ENCODE data around the gene BDKRB2.

Gene BDKRB2

DNA sequence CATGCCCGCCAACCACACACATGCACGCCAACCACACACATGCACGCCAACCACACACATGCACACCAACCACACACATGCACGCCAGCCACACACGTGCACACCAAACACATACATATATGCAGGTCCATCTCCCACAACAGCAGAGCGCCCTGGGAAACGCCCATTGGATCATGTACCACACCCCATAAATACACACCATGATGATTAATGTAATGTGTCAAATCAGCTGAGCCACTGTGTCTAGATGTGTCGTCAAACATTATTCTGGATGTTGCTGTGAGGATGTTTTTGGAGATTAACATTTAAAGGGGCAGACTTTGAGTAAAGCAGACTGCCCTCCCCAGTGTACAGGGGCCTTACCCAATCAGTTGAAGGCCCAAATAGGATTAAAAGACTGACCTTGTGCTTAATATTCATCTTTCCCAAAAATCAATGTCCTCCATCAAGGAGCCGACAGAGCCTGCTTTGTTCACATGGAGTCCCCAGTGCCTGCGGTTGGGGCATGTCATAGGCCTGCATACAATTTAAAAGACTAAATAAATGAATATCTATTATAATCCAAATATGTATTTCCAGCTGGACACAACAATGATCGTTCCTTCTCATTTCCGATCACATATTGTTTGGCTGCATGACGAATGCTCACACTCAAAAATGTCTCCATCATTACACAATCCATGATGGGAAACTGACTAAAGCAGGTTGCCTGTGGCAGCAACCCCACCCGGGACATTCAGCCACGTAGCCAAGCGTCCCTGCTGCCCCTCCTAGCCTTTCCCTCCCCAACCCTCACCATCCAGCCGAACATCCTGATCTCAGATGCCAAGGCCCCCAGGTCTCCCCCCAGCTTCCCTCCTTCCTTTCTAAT is 23.2 kb upstream of the BDKRB2 start:
- no peak for DNase-seq
- TF ChIP-seq POLR2A (IDR thresholded peaks at IDR 0.05; ENCODE audit: low read length) (no peak), GATA1 (IDR thresholded peaks at IDR 0.05; ENCODE audit: low read depth, low read length) (no peak)

DNA sequence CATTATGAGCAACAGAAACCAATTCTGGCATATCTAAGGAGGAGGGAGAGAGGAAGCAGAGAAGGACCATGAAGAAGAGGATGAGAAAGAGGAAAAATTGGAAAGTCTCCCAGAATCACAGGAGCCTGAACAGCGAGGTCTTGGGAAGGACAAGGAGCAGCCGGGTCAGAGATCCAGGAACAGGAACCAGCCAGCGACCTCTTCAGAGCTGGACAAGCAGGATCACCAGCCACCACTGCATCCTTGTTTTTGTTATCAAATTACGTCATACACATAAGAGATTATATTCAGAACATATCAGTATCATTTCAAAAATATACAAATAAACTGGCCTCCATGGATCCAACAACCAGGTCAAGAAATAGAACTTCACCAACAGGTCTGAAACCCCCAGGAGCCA is 22.1 kb upstream of the BDKRB2 start:
- DNase-seq: no peak
- TF ChIP-seq GATA1 (IDR thresholded peaks at IDR 0.05; ENCODE audit: low read depth, low read length) (no peak), POLR2A (IDR thresholded peaks at IDR 0.05; ENCODE audit: low read length) (no peak)

DNA sequence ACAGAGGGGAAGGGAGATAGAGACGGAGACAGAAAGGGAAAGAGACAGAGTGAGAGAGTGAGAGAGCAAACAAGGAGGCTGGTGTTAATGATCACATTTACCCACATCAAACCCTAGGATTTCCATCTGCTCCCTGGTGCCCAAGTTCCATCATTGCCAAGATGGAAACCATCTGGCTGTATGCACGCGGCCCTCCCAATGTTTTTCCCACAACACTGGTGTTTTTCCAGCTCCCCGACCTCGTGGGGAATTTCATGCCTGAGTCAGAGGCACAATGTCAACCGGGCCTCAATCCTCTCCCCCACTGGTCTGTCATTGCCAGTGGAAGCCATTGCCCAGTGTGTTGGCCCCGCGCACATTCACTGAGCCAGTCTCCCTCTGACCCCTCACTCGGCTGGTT is 19.9 kb upstream of the BDKRB2 start:
- DNase-seq: no peak
- no peak for TF ChIP-seq GATA1 (IDR thresholded peaks at IDR 0.05; ENCODE audit: low read depth, low read length)
- no peak for TF ChIP-seq POLR2A (IDR thresholded peaks at IDR 0.05; ENCODE audit: low read length)

DNA sequence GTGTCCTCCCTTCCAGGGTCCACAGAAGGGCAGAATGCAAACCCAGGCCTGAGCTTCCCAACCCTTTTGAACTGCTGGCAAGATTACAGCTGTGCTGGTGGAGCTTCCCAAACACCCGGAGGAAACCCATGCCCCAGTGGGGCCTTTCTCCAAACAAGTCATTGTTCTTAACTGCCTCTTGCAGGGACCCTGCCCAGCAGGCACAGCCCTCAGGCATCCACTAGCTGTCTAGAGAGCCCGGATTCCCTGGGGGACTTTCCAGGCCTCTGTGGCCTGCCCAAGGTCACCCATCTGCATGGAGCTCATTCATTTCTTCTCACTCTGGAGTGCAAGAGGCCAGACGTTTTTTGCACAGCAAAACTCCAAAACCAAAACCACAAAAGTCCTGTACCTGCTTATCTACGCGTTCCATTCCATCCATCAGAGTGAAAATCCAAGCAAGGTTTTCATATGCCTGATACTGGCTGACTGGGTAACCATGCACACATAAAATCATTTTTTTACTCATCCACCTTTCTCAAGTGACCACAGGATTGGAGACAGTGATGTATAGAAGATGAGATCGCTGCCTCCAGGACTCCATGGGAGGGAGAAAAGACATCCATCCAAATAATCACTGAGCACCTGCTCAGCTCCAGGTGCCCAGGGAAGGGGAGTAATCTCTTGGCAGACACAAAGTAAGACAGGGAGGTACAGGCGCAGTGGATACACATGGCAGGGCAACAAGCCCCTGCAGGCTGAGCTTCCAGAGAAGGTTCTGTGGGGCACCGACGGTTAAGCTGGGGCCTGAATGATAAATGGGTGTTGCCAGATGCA is 17.2 kb upstream of the BDKRB2 start:
- TF ChIP-seq GATA1 (IDR thresholded peaks at IDR 0.05; ENCODE audit: low read depth, low read length): no peak
- no peak for TF ChIP-seq POLR2A (IDR thresholded peaks at IDR 0.05; ENCODE audit: low read length)
- no peak for DNase-seq

DNA sequence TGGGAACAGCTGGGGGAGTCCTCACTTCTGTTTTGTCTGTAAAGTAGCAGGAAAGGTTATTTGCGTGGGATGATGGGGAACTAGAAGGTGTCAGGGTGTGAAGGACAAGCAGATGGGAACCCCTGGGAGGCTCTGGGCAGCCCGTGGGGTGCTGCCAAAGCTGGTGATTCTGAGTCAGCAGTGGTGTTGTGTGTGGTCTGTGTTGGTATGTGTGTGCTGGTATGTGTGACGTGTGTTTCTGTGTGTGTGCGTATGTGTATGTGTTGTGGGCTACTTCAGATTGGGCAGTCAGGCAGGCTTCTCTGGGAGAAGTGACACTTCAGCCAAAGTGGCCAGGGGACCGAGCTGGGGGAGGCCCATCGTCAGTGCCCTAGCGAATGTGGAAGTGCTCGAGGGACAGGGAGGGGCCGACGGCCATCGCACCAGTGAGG is 15.3 kb upstream of the BDKRB2 start:
- DNase-seq: no peak
- TF ChIP-seq POLR2A (IDR thresholded peaks at IDR 0.05; ENCODE audit: low read length) (no peak), GATA1 (IDR thresholded peaks at IDR 0.05; ENCODE audit: low read depth, low read length) (no peak)

DNA sequence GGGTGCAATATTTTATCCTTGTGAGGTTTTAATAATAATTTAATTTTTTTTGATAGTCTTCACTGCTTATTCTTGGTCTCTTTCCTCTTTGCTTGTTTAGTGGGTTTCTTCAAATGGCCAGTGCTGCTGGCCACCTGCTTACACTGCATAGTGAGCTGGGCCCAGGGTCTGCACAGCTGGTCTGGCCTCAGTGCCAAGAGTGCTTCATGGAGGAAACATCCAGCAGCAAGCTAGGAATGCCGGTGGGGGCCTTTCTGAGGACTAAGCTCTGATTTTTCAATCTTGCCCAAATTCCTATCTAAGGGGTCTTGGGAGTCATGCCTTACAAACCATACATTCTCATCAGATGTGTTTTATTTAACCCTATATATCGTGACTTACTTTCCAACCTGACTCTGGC is 13.3 kb upstream of the BDKRB2 start:
- TF ChIP-seq GATA1 (IDR thresholded peaks at IDR 0.05; ENCODE audit: low read depth, low read length): no peak
- TF ChIP-seq POLR2A (IDR thresholded peaks at IDR 0.05; ENCODE audit: low read length): no peak

DNA sequence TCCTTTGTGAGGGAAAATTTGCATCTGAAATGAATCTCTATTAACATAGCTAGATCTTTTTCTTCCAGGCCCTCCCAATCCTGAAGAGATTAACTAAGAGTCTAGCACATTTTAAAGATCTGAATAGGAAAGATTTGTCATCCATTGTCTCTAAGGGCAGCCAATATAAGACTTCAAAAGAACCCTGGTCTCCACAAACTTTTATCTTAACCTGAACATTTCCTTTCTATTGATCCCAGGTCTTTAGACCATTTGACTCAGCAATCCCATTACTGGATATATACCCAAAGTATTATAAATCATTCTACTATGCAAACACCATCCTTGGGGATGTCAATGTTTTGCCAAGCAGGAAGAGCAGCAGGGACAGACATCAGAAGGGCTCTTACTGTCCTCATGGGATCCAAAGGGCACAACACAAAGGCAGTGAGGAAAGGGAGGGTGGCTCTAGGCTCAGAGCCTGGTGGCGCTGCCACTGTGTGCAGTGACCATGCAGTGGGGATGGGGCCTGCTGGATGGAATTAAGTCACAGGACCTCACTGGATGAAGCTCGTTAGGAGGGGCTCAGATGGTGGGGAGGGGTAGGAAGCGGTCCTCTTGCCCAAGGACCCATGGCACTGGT is 12.7 kb upstream of the BDKRB2 start:
- DNase-seq: no peak
- TF ChIP-seq GATA1 (IDR thresholded peaks at IDR 0.05; ENCODE audit: low read depth, low read length) (no peak), POLR2A (IDR thresholded peaks at IDR 0.05; ENCODE audit: low read length) (no peak)

More for the DNA sequence above, 13.3 kb upstream of the BDKRB2 start:
- DNase-seq: no peak

DNA sequence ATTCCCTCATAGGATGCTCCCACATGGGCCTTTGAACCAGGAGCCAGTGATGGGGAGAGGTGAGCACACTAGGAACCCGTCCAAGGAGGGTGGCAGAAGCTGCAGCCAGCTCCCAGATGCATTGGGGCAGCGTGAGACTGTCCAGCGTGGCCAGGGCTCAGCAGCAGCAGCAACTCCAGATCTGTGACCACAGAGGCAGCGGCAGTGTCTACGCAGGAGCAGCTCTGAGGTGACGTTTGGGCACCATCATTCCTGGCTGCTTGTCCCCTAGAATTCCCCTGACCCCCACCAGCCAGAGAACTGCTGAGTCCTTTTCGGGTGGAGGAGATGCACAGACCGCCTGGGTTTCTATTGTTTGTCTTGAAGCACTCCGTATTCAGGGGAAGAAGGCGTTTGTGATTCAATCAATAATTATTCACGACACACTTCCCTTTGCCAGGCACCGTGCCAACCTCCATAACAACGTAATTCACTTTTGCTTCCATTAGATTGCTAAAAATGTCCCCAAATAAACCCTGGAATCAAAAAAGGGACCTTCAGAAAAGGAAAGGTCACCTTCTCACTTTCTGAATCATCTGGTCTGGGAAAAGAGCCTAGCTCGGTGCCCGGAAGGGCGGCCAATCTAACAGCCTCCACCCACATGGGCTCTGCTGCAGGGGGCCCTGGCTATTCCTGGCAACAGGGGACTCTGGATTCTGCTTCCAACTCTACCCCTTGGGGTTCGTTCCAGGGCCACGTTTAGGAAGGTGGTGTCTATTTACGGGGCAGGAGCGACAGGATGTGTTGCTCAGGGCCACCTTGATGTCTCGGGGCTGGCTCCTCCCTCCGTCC is 11.4 kb upstream of the BDKRB2 start:
- no peak for DNase-seq
- TF ChIP-seq POLR2A (IDR thresholded peaks at IDR 0.05; ENCODE audit: low read length) (no peak), GATA1 (IDR thresholded peaks at IDR 0.05; ENCODE audit: low read depth, low read length) (no peak)

DNA sequence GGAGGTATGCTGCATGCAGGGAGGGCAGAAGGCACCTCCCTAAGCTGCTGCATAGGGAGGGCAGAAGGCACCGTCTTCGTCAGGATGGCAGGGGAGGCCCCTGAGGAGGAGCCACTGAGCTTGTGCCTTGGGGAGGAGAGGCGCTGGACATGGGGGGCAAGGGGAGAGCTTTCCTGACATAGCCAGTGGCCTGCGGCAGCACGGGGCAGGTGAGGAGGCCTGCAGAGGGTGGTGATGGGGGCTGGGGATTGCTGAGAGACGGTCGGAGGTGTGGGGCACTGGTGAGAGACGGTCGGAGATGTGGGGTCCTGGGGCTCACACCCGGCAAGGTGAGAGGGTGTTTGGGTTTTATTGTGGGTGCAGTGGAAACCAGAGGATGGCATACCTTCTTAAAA is 10.4 kb upstream of the BDKRB2 start:
- no peak for TF ChIP-seq POLR2A (IDR thresholded peaks at IDR 0.05; ENCODE audit: low read length)
- no peak for TF ChIP-seq GATA1 (IDR thresholded peaks at IDR 0.05; ENCODE audit: low read depth, low read length)
- no peak for DNase-seq

DNA sequence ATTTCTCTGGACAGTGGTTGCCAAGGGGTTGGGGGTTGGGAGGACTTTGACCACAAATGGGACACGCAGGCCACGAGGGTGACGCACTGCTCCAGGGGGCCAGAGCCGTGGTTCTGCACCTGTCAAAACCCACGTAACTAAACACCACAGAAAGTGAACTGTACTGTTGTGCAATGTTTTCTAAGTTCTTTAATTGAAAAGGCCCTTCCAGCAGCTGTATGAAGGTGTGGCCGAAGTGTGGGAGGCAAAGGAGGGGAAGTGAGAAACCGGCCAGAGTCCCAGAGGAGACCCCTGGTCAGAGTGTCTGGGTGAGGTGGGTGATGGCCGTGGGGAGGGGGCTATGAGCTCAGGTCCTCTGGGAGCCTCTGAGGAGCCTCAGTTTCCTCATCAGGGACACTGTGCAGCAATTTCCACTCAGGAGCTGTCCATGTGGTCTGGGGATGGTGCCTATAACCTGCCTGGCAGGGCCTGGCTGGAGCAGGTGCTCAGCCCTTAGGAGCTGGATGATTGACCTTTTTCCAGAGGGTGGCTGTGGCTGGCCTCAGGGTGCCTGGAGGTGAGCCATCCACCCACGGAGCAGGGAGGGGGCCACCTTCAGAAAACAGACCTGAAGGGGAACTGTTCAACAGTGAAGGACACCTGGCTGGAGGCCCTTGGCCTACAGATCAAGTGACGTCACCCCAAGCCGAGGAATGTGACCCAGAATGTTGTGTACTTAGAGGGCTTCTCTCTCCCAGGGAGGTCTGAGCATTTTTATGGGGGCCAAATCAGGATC is 9.8 kb upstream of the BDKRB2 start:
- TF ChIP-seq POLR2A (IDR thresholded peaks at IDR 0.05; ENCODE audit: low read length) (no peak), GATA1 (IDR thresholded peaks at IDR 0.05; ENCODE audit: low read depth, low read length) (no peak)
- no peak for DNase-seq

DNA sequence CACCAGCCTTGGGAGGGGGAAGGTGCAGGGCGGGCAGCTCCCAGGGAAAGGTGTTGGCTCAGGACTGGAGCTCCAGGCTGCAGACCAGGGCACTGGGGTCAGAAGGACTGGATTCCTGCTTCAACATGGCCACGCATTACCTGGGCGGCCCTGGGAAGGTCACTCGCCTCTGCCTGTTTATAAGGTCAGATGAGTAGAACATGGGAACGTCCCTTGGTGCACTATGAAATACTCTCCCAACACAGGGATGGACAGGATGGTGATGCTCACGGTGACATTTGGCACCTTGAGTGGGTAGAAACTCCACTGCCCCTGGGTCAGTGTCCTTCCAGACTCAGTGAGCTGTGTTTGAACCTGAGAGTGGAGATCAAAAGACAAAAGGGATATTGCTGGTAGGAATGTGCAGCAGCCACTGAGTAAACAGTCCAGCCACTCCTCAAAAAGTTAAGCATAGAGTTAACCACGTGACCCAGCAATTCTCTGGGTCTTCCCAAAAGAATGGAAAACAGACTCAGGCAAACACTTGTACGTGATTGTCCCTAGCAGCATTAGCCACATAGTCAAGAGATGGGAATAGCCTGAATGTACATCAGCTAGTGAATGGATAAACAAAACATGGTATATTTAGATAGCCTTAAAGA is 9.1 kb upstream of the BDKRB2 start:
- TF ChIP-seq GATA1 (IDR thresholded peaks at IDR 0.05; ENCODE audit: low read depth, low read length) (no peak), POLR2A (IDR thresholded peaks at IDR 0.05; ENCODE audit: low read length) (no peak)
- DNase-seq: no peak

DNA sequence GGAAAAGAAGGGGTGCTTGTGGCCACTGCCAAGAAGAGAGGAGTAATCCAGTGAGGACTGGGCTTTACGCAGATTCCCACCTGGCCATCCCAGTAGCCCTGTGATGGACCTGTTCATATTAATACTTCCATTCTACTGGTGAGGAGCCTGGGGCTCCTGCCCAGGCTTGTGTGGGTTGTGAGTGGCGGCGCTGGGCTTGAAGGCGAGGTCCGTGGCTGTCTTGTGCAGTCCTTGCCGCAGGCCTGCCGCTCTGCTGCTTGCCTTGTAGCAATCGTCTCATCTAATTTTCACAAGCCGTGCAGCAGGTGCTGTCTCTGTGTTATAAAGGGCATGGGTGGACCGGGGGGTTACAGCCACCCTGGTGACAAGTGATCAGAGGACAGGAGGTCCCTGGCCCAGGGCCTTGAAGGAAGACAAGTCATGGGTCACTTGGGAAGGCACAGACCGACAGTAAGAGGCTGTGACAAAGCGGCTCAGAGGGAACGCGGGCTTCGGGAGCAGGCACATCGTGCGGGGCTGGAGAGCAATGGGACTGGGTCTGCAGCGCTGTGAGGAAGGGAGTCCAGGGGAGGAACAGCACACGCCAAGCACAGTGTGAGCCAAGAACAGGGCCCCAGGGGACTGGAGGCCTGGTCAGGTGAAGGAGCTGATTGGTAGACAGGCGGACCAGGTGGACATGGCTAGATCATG is 7.3 kb upstream of the BDKRB2 start:
- DNase-seq: no peak
- TF ChIP-seq GATA1 (IDR thresholded peaks at IDR 0.05; ENCODE audit: low read depth, low read length): no peak
- TF ChIP-seq POLR2A (IDR thresholded peaks at IDR 0.05; ENCODE audit: low read length): no peak
